ENCODE data around the gene SLC49A3. TPM values are rescaled to one million over a fixed set of nuclear protein-coding genes. Genes with fewer than 3 reads are reported as not detected.

SLC49A3 gene
- total and polyA plus RNA-seq, 2 experiments from 2014 or later = 1.9 to 2.3 TPM

DNA sequence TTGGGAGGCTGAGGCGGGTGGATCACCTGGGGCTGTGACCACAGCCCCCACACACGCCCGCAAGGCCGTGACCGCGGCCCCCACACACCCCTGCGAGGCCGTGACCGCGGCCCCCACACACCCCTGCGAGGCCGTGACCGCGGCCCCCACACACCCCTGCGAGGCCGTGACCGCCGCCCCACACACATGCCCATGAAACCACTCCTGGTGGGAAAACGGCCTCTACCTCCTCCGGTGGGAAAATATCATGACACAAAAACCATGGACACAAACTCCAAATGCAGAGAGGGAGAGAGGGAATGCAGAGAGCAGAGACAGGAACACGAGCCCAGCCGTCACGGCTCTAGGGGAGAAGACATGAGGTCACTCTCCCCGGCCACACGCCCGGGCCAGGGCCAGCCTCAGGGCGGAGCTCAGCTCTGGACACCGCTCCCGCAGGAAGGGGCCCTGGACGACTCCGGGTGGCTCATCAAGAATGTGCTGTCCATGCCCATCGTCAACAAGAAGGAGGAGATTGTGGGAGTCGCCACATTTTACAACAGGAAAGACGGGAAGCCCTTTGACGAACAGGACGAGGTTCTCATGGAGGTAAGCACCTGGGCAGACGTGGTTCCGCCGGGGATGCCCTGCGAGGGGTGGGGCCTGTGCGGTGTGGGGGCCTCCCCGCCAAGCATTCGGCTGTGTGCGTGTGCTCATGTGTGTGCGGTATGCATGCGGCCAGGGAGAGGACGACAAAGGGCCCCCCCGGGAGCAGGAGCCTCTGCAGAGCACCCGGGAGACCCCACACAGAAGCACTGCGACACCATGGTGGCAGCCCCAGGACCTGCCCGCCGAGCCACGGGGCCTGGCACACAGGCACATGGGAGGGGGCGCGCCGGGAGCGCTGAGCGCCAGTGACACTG, 32.3 kb downstream of the SLC49A3 start:
- Histone ChIP-seq H3K9me3 (ENCODE audit: low read depth) (no peaks in the 10 kb centered on the region), H3K4me1 (ENCODE audit: low read depth) (peaks cover 2% of the 10 kb centered on the region), H3K27ac (no peak overlapping the region), H3K27me3 (no peaks in the 10 kb centered on the region), H3K4me3 (no peak overlapping the region), H3K36me3 (no peaks in the 10 kb centered on the region)
- DNase-seq (ENCODE audit: low read depth in 1 of 2, low spot score in 1 of 2) = no peak
- no peak for TF ChIP-seq CTCF (IDR thresholded peaks at IDR 0.05; ENCODE audit: low read depth, low read length)

DNA sequence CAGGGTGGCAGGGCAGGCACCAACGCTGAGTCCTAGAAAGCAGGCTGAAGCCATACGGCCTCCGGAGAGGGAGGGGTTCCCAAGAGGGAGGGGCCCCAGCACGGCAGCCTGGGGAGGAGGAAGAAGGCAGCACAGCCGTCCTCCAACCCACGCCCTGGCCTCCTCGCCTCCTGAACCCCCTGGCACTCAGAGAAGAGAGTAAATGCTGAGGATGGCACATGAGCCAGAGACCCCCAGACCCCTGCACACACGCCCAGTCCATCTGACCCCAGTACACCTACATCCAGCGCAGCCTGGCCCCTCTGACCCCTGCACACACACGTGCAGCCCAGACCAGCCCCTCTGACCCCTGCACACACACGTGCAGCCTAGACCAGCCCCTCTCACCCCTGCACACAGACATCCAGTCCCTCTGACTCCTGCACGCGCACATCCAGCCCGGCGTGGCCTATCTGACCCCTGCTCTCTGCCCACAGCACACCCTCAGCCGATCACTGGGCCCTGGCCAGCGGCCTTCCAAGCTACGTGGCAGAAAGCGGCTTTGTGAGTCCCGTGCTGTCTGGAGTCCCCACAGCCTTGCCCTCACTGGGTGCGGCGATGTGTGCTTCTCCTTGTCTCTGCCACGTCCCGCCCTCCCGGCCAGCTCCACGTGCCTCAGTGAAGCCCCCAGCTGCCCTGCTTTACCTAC, 33.3 kb downstream of the SLC49A3 start:
- DNase-seq (ENCODE audit: low read depth in 1 of 2, low spot score in 1 of 2) = no peak
- no peak overlapping the region for H3K27ac ChIP-seq
- H3K27me3 ChIP-seq = no peaks in the 10 kb centered on the region
- no peak overlapping the region for H3K4me3 ChIP-seq
- TF ChIP-seq CTCF (IDR thresholded peaks at IDR 0.05; ENCODE audit: low read depth, low read length) = no peak
- H3K4me1 ChIP-seq (ENCODE audit: low read depth) = peaks cover 8% of the 10 kb centered on the region
- no peaks in the 10 kb centered on the region for H3K9me3 ChIP-seq (ENCODE audit: low read depth)
- H3K36me3 ChIP-seq = no peaks in the 10 kb centered on the region

DNA sequence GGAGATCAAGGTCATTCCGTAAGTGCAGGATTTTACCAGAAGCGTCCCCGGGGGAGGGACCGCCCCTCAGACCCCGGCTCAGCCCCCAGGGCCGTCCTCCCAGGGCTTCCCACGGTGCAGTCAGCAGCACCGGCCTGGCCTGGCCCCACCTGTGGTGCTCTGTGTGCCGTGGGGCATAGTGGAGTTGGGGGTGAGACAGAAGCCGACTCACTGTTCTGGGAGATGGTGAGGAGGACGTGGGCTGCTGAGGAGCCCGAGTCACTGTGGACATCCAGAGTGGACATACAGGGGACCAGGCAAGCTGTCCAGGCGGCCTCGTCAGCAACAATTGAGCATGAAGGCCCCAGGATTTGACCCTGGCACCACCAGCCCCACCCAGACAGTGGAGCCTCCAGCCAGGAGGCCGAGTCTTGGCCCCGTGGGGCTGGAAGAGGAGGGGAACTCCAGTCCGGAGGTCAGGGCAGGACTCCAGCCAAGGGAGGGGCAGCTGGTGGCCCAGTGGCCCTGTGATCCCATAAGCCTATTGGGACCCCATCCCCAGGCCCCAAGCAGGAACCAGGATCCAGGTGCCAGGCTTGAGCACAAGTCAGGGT, 34.0 kb downstream of the SLC49A3 start:
- no peak for TF ChIP-seq CTCF (IDR thresholded peaks at IDR 0.05; ENCODE audit: low read depth, low read length)
- Histone ChIP-seq H3K4me3 (no peak overlapping the region), H3K36me3 (no peaks in the 10 kb centered on the region), H3K9me3 (ENCODE audit: low read depth) (no peaks in the 10 kb centered on the region), H3K4me1 (ENCODE audit: low read depth) (peaks cover 8% of the 10 kb centered on the region), H3K27me3 (no peaks in the 10 kb centered on the region), H3K27ac (no peak overlapping the region)
- no peak for DNase-seq (ENCODE audit: low read depth in 1 of 2, low spot score in 1 of 2)

DNA sequence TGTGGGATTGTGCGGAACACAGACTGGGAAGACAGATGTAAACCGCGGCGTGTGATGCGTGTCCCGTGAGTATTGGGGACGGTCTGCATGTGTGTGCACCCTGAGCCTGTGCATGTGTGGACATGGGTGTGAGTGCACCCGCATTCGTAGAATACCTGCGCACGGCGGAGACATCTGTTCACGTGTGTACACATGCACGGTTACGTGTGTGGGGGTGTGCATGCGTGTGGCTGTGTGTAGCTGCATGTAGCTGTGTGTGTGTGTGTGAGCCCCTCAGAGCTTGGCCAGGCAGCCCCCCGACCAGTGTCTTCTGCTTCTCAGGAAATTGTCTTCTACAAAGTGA, 34.5 kb downstream of the SLC49A3 start:
- no peaks in the 10 kb centered on the region for H3K36me3 ChIP-seq
- H3K9me3 ChIP-seq (ENCODE audit: low read depth) = no peaks in the 10 kb centered on the region
- H3K4me3 ChIP-seq = no peak overlapping the region
- peaks cover 8% of the 10 kb centered on the region for H3K4me1 ChIP-seq (ENCODE audit: low read depth)
- H3K27ac ChIP-seq = no peak overlapping the region
- no peak for DNase-seq (ENCODE audit: low read depth in 1 of 2, low spot score in 1 of 2)
- no peak for TF ChIP-seq CTCF (IDR thresholded peaks at IDR 0.05; ENCODE audit: low read depth, low read length)
- no peaks in the 10 kb centered on the region for H3K27me3 ChIP-seq

DNA sequence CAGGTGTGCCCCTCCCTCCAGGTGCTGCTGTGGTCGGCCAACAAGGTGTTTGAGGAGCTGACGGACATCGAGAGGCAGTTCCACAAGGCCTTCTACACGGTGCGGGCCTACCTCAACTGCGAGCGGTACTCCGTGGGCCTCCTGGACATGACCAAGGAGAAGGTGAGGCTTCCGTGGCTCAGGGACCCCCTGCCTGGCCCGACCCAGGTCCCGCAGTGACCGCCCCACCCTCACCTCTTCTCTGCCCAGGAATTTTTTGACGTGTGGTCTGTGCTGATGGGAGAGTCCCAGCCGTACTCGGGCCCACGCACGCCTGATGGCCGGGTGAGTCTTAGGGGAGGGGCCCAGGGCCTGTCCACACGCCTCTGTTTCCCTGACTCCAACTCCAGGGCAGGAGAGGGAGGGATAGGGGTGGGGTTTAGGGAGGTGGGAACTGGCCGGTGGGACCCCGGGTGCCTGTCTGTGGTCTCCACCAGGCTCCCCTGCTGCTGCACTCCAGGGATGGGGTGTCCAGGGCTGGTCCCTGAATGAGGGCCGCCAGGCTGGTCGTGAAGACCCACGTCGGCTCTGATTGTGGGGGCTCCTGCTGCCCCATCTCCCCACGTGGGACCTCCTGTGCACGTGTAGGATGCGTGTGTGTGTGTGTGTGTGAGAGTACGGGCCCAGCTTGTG, 35.0 kb downstream of the SLC49A3 start:
- H3K4me3 ChIP-seq = no peak overlapping the region
- TF ChIP-seq CTCF (IDR thresholded peaks at IDR 0.05; ENCODE audit: low read depth, low read length) = no peak
- H3K27me3 ChIP-seq = no peaks in the 10 kb centered on the region
- H3K4me1 ChIP-seq (ENCODE audit: low read depth) = peaks cover 8% of the 10 kb centered on the region
- no peak for DNase-seq (ENCODE audit: low read depth in 1 of 2, low spot score in 1 of 2)
- H3K9me3 ChIP-seq (ENCODE audit: low read depth) = no peaks in the 10 kb centered on the region
- H3K27ac ChIP-seq = no peak overlapping the region
- no peaks in the 10 kb centered on the region for H3K36me3 ChIP-seq
